Ramos (cell line): ENCODE data around the gene WWOX.
"Not testable (repeated sequence)": the region's sequence is repeated elsewhere in the genome, so short reads cannot be mapped to it uniquely, and the experiment has no call there.

Experiments
- in situ Hi-C: fragments of 300-500 bp; cut with MboI; formaldehyde crosslinking; loops from one replicate; pipeline ENCODE4 v1.14.3; 2022; ENCODE audit warnings: low sequenced_read_pairs; ENCODE audit not compliant: unreplicated experiment

Gene WWOX

GRCh38 chr16:79260890-79261289, 1161.4 kb downstream of the WWOX start:
- in situ Hi-C loops, result not testable (repeated sequence)

GRCh38 chr16:79261481-79261940, 1162.1 kb downstream of the WWOX start:
- in situ Hi-C loops, result no loop called here

- in situ Hi-C loops, result no loop called here
These were observed 1162.6 kb downstream of the WWOX start for GRCh38 chr16:79261944-79262552.
